HEK293 (cell line): ENCODE measurements around the gene KDR.

Experiments used
- CTCF ChIA-PET: fragments of 350-600 bp; formaldehyde crosslinking; extraction: SDS; loops from one replicate; lab custom pipeline; 2021; ENCODE audit warnings: antibody characterized with exemption; lab: Yijun Ruan, JAX
- POLR2A ChIA-PET: fragments of 300-600 bp; formaldehyde crosslinking; extraction: SDS; loops from one replicate; lab custom pipeline; 2020; ENCODE audit warnings: antibody characterized with exemption, inconsistent platforms; lab: Yijun Ruan, JAX
- H3K27ac ChIP-seq: fragments of 200-500 bp; sonication (Bioruptor generic); 2 replicates; pipeline ENCODE4 v1.5.1; 2014; ENCODE audit warnings: low read depth, low read length, control low read depth, inconsistent platforms; ENCODE audit errors: extremely low read depth
- H3K36me3 ChIP-seq, 2 experiments: fragments of 200-500 bp in 1 of 2; sonication (Bioruptor generic) in 1 of 2; 1 replicate in 1 of 2; 2 replicates in 1 of 2; pipeline ENCODE4 v1.5.1; 2014 to 2017; ENCODE audit warnings: inconsistent platforms in 2 of 2, low read length in 2 of 2; ENCODE audit not compliant: control insufficient read depth in 2 of 2, insufficient read depth in 1 of 2
- H3K4me1 ChIP-seq: fragments of 200-500 bp; sonication (Bioruptor generic); 2 replicates; pipeline ENCODE4 v1.5.1; 2014; ENCODE audit warnings: mild to moderate bottlenecking, low read length, inconsistent platforms; ENCODE audit not compliant: control insufficient read depth, insufficient read depth
- H3K4me3 ChIP-seq: 2 replicates; pipeline ENCODE4 v1.5.1; 2011; ENCODE audit warnings: low read depth, mild to moderate bottlenecking, control low read depth, low read length, moderate library complexity
- H3K9me3 ChIP-seq: fragments of 200-500 bp; sonication (Bioruptor generic); 2 replicates; pipeline ENCODE4 v1.5.1; 2014; ENCODE audit warnings: low read depth, low read length, inconsistent platforms; ENCODE audit not compliant: control insufficient read depth, insufficient read depth
- FEZF1 ChIP-seq: fragments of 450-650 bp; formaldehyde crosslinking; IDR thresholded peaks from 2 replicates; pipeline ENCODE4 v1.5.1; 2016; ENCODE audit warnings: missing biosample characterization, missing genetic modification characterization
- HOXC10 ChIP-seq: sonication (generic); formaldehyde crosslinking; IDR thresholded peaks from 2 replicates; pipeline ENCODE4 v1.8.1; 2023; ENCODE audit warnings: mild to moderate bottlenecking, missing genetic modification reagents
- KLF17 ChIP-seq: fragments of 450-650 bp; formaldehyde crosslinking; IDR thresholded peaks from 2 replicates; pipeline ENCODE4 v1.5.1; 2016; ENCODE audit warnings: missing biosample characterization, missing genetic modification characterization
- PRDM10 ChIP-seq: fragments of 450-650 bp; formaldehyde crosslinking; IDR thresholded peaks from 2 replicates; pipeline ENCODE4 v1.5.1; 2016; ENCODE audit warnings: missing biosample characterization, missing genetic modification characterization
- SCRT1 ChIP-seq: fragments of 450-650 bp; formaldehyde crosslinking; IDR thresholded peaks from 2 replicates; pipeline ENCODE4 v1.5.1; 2016; ENCODE audit warnings: missing biosample characterization, missing genetic modification characterization, borderline replicate concordance
- ZBTB21 ChIP-seq: fragments of 450-650 bp; formaldehyde crosslinking; IDR thresholded peaks from 2 replicates; pipeline ENCODE4 v1.5.1; 2017; ENCODE audit warnings: missing biosample characterization, missing genetic modification characterization
- ZFP3 ChIP-seq: fragments of 450-650 bp; formaldehyde crosslinking; IDR thresholded peaks from 2 replicates; pipeline ENCODE4 v1.5.1; 2016; ENCODE audit warnings: low read depth, missing biosample characterization, missing genetic modification characterization
- ZNF248 ChIP-seq: fragments of 450-650 bp; formaldehyde crosslinking; IDR thresholded peaks from 2 replicates; pipeline ENCODE4 v1.5.1; 2017; ENCODE audit warnings: missing biosample characterization, missing genetic modification characterization
- ZNF280D ChIP-seq: fragments of 450-650 bp; formaldehyde crosslinking; IDR thresholded peaks from 2 replicates; pipeline ENCODE4 v1.5.1; 2016; ENCODE audit warnings: missing biosample characterization, missing genetic modification characterization
- ZNF324 ChIP-seq: fragments of 450-650 bp; formaldehyde crosslinking; IDR thresholded peaks from 2 replicates; pipeline ENCODE4 v1.5.1; 2016; ENCODE audit warnings: missing biosample characterization, missing genetic modification characterization
- ZNF37A ChIP-seq: fragments of 450-650 bp; IDR thresholded peaks from 2 replicates; pipeline ENCODE4 v1.5.1; 2018; ENCODE audit warnings: missing biosample characterization, missing genetic modification characterization
- ZNF394 ChIP-seq: fragments of 450-650 bp; formaldehyde crosslinking; IDR thresholded peaks from 2 replicates; pipeline ENCODE4 v1.5.1; 2016; ENCODE audit warnings: missing biosample characterization, missing genetic modification characterization, mild to moderate bottlenecking, moderate library complexity, borderline replicate concordance
- ZNF473 ChIP-seq: fragments of 450-650 bp; formaldehyde crosslinking; IDR thresholded peaks from 2 replicates; pipeline ENCODE4 v1.5.1; 2017; ENCODE audit warnings: missing biosample characterization, missing genetic modification characterization
- ZNF510 ChIP-seq: fragments of 450-650 bp; formaldehyde crosslinking; IDR thresholded peaks from 2 replicates; pipeline ENCODE4 v1.5.1; 2018; ENCODE audit warnings: mild to moderate bottlenecking, missing genetic modification characterization, missing biosample characterization; ENCODE audit not compliant: insufficient replicate concordance
- ZNF530 ChIP-seq: fragments of 450-650 bp; formaldehyde crosslinking; IDR thresholded peaks from 2 replicates; pipeline ENCODE4 v1.5.1; 2016; ENCODE audit warnings: low read depth, missing biosample characterization, missing genetic modification characterization
- ZNF549 ChIP-seq: fragments of 450-650 bp; IDR thresholded peaks from 2 replicates; pipeline ENCODE4 v1.5.1; 2018; ENCODE audit warnings: missing biosample characterization, missing genetic modification characterization, mild to moderate bottlenecking, inconsistent platforms, moderate library complexity
- ZNF654 ChIP-seq: fragments of 450-650 bp; formaldehyde crosslinking; IDR thresholded peaks from 2 replicates; pipeline ENCODE4 v1.5.1; 2016; ENCODE audit warnings: low read depth, missing biosample characterization, missing genetic modification characterization
- ZSCAN23 ChIP-seq: fragments of 450-650 bp; formaldehyde crosslinking; IDR thresholded peaks from 2 replicates; pipeline ENCODE4 v1.5.1; 2016; ENCODE audit warnings: missing biosample characterization, missing genetic modification characterization
- ZSCAN4 ChIP-seq: fragments of 450-650 bp; formaldehyde crosslinking; IDR thresholded peaks from 2 replicates; pipeline ENCODE4 v1.5.1; 2017; ENCODE audit warnings: missing biosample characterization, missing genetic modification characterization

Gene KDR

GRCh38 chr4:55033296-55033695 is 92.1 kb downstream of the KDR start:
- ChIA-PET POLR2A (no interaction called here), CTCF (no interaction called here)
- Histone ChIP-seq H3K9me3 (no peaks in the 10 kb centered on the region), H3K4me3 (no peak overlapping the region), H3K4me1 (no peaks in the 10 kb centered on the region; the same call in 1 of the 2 replicates), H3K27ac (no peak overlapping the region), H3K36me3 (no peaks in the 10 kb centered on the region)
- no peak for TF ChIP-seq ZNF510 (tag by site-specific recombination)
- TF ChIP-seq ZSCAN4 (tag by site-specific recombination): no peak
- no peak for TF ChIP-seq ZNF549 (tag by site-specific recombination)
- TF ChIP-seq ZNF324 (tag by site-specific recombination): no peak
- no peak for TF ChIP-seq SCRT1 (tag by site-specific recombination)
- TF ChIP-seq ZFP3 (tag by site-specific recombination): no peak
- TF ChIP-seq ZNF280D: no peak
- no peak for TF ChIP-seq ZNF248 (tag by site-specific recombination)
- TF ChIP-seq ZSCAN23 (tag by site-specific recombination): no peak

GRCh38 chr4:55032788-55033187 is 92.6 kb downstream of the KDR start:
- ChIA-PET CTCF (no interaction called here), POLR2A (no interaction called here)
- no peak overlapping the region for H3K27ac ChIP-seq
- no peak overlapping the region for H3K4me3 ChIP-seq
- TF ChIP-seq ZNF394 (tag by site-specific recombination) (no peak), FEZF1 (peak; percentile 22; the same call in 1 of the 2 replicates), PRDM10 (tag by site-specific recombination) (no peak), ZNF654 (tag by site-specific recombination) (no peak)
- H3K4me1 ChIP-seq: no peaks in the 10 kb centered on the region; the same call in 1 of the 2 replicates
- H3K36me3 ChIP-seq: no peaks in the 10 kb centered on the region
- no peaks in the 10 kb centered on the region for H3K9me3 ChIP-seq

GRCh38 chr4:55032179-55032578 is 93.2 kb downstream of the KDR start:
- CTCF ChIA-PET: no interaction called here
- H3K4me1 ChIP-seq: no peaks in the 10 kb centered on the region; the same call in 1 of the 2 replicates
- POLR2A ChIA-PET: no interaction called here
- no peak overlapping the region for H3K27ac ChIP-seq
- H3K4me3 ChIP-seq: no peak overlapping the region
- H3K9me3 ChIP-seq: no peaks in the 10 kb centered on the region
- no peaks in the 10 kb centered on the region for H3K36me3 ChIP-seq
- TF ChIP-seq HOXC10 (no peak), ZNF530 (tag by site-specific recombination) (no peak), ZNF473 (no peak), ZNF37A (tag by site-specific recombination) (no peak), ZBTB21 (tag by site-specific recombination) (no peak), KLF17 (tag by site-specific recombination) (no peak)
